Activated naive CD8-positive, alpha-beta T cell (primary cell): ENCODE results near the gene RNF212.
"Not testable (repeated sequence)": the region's sequence is repeated elsewhere in the genome, so short reads cannot be mapped to it uniquely, and the experiment has no call there.

Experiments used
- H3K27ac Mint-ChIP-seq: one replicate; pipeline ENCODE4 v1.8.0; 2021; ENCODE audit warnings: mixed read lengths
- H3K27me3 Mint-ChIP-seq: one replicate; pipeline ENCODE4 v1.8.0; 2021; ENCODE audit warnings: mixed read lengths
- H3K36me3 Mint-ChIP-seq: one replicate; pipeline ENCODE4 v1.8.0; 2021; ENCODE audit warnings: mixed read lengths
- H3K4me1 Mint-ChIP-seq: one replicate; pipeline ENCODE4 v1.8.0; 2021; ENCODE audit warnings: low read depth, mixed read lengths
- H3K4me3 Mint-ChIP-seq: one replicate; pipeline ENCODE4 v1.8.0; 2021; ENCODE audit warnings: mild to moderate bottlenecking, mixed read lengths
- H3K9me3 Mint-ChIP-seq: one replicate; pipeline ENCODE4 v1.8.0; 2021; ENCODE audit warnings: low read depth, mixed read lengths

Gene RNF212

GRCh38 chr4:1130316-1131186 lies 17.2 kb upstream of the RNF212 start:
- Mint-ChIP-seq H3K27ac (no peak overlapping the region), H3K36me3 (no peaks in the 10 kb centered on the region), H3K4me1 (peaks cover 2% of the 10 kb centered on the region), H3K27me3 (peaks cover 9% of the 10 kb centered on the region), H3K9me3 (no peaks in the 10 kb centered on the region), H3K4me3 (no peak overlapping the region)

GRCh38 chr4:1126506-1126905 lies 13.1 kb upstream of the RNF212 start:
- H3K4me3 Mint-ChIP-seq, result no peak overlapping the region
- H3K9me3 Mint-ChIP-seq, result no peaks in the 10 kb centered on the region
- peaks cover 3% of the 10 kb centered on the region for H3K36me3 Mint-ChIP-seq
- peaks cover 2% of the 10 kb centered on the region for H3K4me1 Mint-ChIP-seq
- H3K27ac Mint-ChIP-seq, result no peak overlapping the region
- peaks cover 12% of the 10 kb centered on the region for H3K27me3 Mint-ChIP-seq

- H3K36me3 Mint-ChIP-seq, H3K4me1 Mint-ChIP-seq, H3K4me3 Mint-ChIP-seq, H3K9me3 Mint-ChIP-seq, H3K27ac Mint-ChIP-seq: not testable (repeated sequence)
- peaks cover 12% of the 10 kb centered on the region for H3K27me3 Mint-ChIP-seq
Measured at GRCh38 chr4:1125466-1125865, 12.1 kb upstream of the RNF212 start.

- no peaks in the 10 kb centered on the region for H3K4me1 Mint-ChIP-seq
- no peaks in the 10 kb centered on the region for H3K9me3 Mint-ChIP-seq
- H3K4me3 Mint-ChIP-seq, result no peak overlapping the region
- H3K36me3 Mint-ChIP-seq, result peaks cover 3% of the 10 kb centered on the region
- no peak overlapping the region for H3K27ac Mint-ChIP-seq
- H3K27me3 Mint-ChIP-seq, result peaks cover 12% of the 10 kb centered on the region
Measured at GRCh38 chr4:1124818-1125217, 11.5 kb upstream of the RNF212 start.

- H3K9me3 Mint-ChIP-seq, result no peaks in the 10 kb centered on the region
- H3K27ac Mint-ChIP-seq, result no peak overlapping the region
- H3K27me3 Mint-ChIP-seq, result peaks cover 11% of the 10 kb centered on the region
- no peak overlapping the region for H3K4me3 Mint-ChIP-seq
- H3K36me3 Mint-ChIP-seq, result peaks cover 3% of the 10 kb centered on the region
- no peaks in the 10 kb centered on the region for H3K4me1 Mint-ChIP-seq
Measured at GRCh38 chr4:1122505-1122904, 9.1 kb upstream of the RNF212 start.

- H3K36me3 Mint-ChIP-seq, result no peaks in the 10 kb centered on the region
- no peak overlapping the region for H3K27ac Mint-ChIP-seq
- peaks cover 10% of the 10 kb centered on the region for H3K27me3 Mint-ChIP-seq
- H3K4me3 Mint-ChIP-seq, result no peak overlapping the region
- H3K9me3 Mint-ChIP-seq, result no peaks in the 10 kb centered on the region
- H3K4me1 Mint-ChIP-seq, result peaks cover 2% of the 10 kb centered on the region
Measured at GRCh38 chr4:1116838-1117237, 3.5 kb upstream of the RNF212 start.

GRCh38 chr4:1115528-1116293 lies 2.3 kb upstream of the RNF212 start:
- Mint-ChIP-seq H3K27ac (no peak overlapping the region), H3K4me3 (no peak overlapping the region), H3K4me1 (peaks cover 2% of the 10 kb centered on the region), H3K27me3 (peaks cover 19% of the 10 kb centered on the region), H3K9me3 (no peaks in the 10 kb centered on the region), H3K36me3 (peaks cover 2% of the 10 kb centered on the region)

GRCh38 chr4:1112821-1113182 lies 562 bp downstream of the RNF212 start:
- Mint-ChIP-seq H3K4me1 (peaks cover 2% of the 10 kb centered on the region), H3K9me3 (no peaks in the 10 kb centered on the region), H3K27ac (no peak overlapping the region), H3K4me3 (no peak overlapping the region), H3K36me3 (peaks cover 2% of the 10 kb centered on the region), H3K27me3 (peaks cover 28% of the 10 kb centered on the region)

- no peak overlapping the region for H3K27ac Mint-ChIP-seq
- H3K4me3 Mint-ChIP-seq, result peak overlapping the region; percentile 30
- H3K9me3 Mint-ChIP-seq, result no peaks in the 10 kb centered on the region
- H3K36me3 Mint-ChIP-seq, result peaks cover 2% of the 10 kb centered on the region
- H3K27me3 Mint-ChIP-seq, result peaks cover 23% of the 10 kb centered on the region
- H3K4me1 Mint-ChIP-seq, result peaks cover 2% of the 10 kb centered on the region
Measured at GRCh38 chr4:1112174-1112820, 1.1 kb downstream of the RNF212 start.

- H3K9me3 Mint-ChIP-seq, result no peaks in the 10 kb centered on the region
- H3K27me3 Mint-ChIP-seq, result peaks cover 21% of the 10 kb centered on the region
- peak overlapping the region; percentile 30 for H3K4me3 Mint-ChIP-seq
- H3K36me3 Mint-ChIP-seq, result peaks cover 2% of the 10 kb centered on the region
- H3K27ac Mint-ChIP-seq, result no peak overlapping the region
- H3K4me1 Mint-ChIP-seq, result peaks cover 2% of the 10 kb centered on the region
Measured at GRCh38 chr4:1111259-1111809, 2.0 kb downstream of the RNF212 start.

GRCh38 chr4:1109898-1110506 lies 3.4 kb downstream of the RNF212 start:
- no peaks in the 10 kb centered on the region for H3K9me3 Mint-ChIP-seq
- peaks cover 2% of the 10 kb centered on the region for H3K36me3 Mint-ChIP-seq
- peaks cover 2% of the 10 kb centered on the region for H3K4me1 Mint-ChIP-seq
- peaks cover 21% of the 10 kb centered on the region for H3K27me3 Mint-ChIP-seq
- H3K4me3 Mint-ChIP-seq, result no peak overlapping the region
- H3K27ac Mint-ChIP-seq, result no peak overlapping the region

- H3K36me3 Mint-ChIP-seq, result peaks cover 2% of the 10 kb centered on the region
- H3K4me3 Mint-ChIP-seq, result no peak overlapping the region
- peaks cover 21% of the 10 kb centered on the region for H3K27me3 Mint-ChIP-seq
- peaks cover 2% of the 10 kb centered on the region for H3K4me1 Mint-ChIP-seq
- no peak overlapping the region for H3K27ac Mint-ChIP-seq
- no peaks in the 10 kb centered on the region for H3K9me3 Mint-ChIP-seq
Measured at GRCh38 chr4:1109333-1109732, 4.0 kb downstream of the RNF212 start.

GRCh38 chr4:1105662-1106061 lies 7.7 kb downstream of the RNF212 start:
- peaks cover 9% of the 10 kb centered on the region for H3K27me3 Mint-ChIP-seq
- H3K4me3 Mint-ChIP-seq, result no peak overlapping the region
- no peaks in the 10 kb centered on the region for H3K36me3 Mint-ChIP-seq
- no peaks in the 10 kb centered on the region for H3K4me1 Mint-ChIP-seq
- H3K27ac Mint-ChIP-seq, result no peak overlapping the region
- no peaks in the 10 kb centered on the region for H3K9me3 Mint-ChIP-seq

GRCh38 chr4:1105067-1105466 lies 8.3 kb downstream of the RNF212 start:
- H3K9me3 Mint-ChIP-seq, result no peaks in the 10 kb centered on the region
- H3K27ac Mint-ChIP-seq, result no peak overlapping the region
- no peak overlapping the region for H3K4me3 Mint-ChIP-seq
- H3K27me3 Mint-ChIP-seq, result peaks cover 6% of the 10 kb centered on the region
- no peaks in the 10 kb centered on the region for H3K4me1 Mint-ChIP-seq
- no peaks in the 10 kb centered on the region for H3K36me3 Mint-ChIP-seq
